PFSK-1 (cell line): ENCODE results near the gene COPA.

Experiments used
- FOXP2 ChIP-seq: optimal IDR thresholded peaks from 2 replicates; pipeline ENCODE3; 2011; ENCODE audit warnings: borderline replicate concordance, control low read depth, inconsistent platforms; ENCODE audit not compliant: insufficient read depth; ENCODE audit errors: extremely low read length, extremely low read depth
- POLR2AphosphoS5 ChIP-seq: IDR thresholded peaks from 2 replicates; pipeline ENCODE4 v1.6.1; 2012; ENCODE audit warnings: low read depth, mild to moderate bottlenecking, control low read depth, low read length, moderate library complexity
- REST ChIP-seq, 2 experiments: IDR thresholded peaks; 2 replicates each; pipeline versions ENCODE4 v1.6.1 to v1.8.0; 2011 to 2012; ENCODE audit warnings: low read depth in 2 of 2, low read length in 2 of 2, control low read depth in 1 of 2, inconsistent platforms in 1 of 2, mild to moderate bottlenecking in 1 of 2, moderate library complexity in 1 of 2; ENCODE audit not compliant: insufficient read depth in 1 of 2
- SIN3A ChIP-seq: IDR thresholded peaks from 2 replicates; pipeline ENCODE4 v1.6.1; 2012; ENCODE audit warnings: mild to moderate bottlenecking, low read length, moderate library complexity, borderline replicate concordance; ENCODE audit not compliant: insufficient read depth
- TAF1 ChIP-seq: IDR thresholded peaks from 2 replicates; pipeline ENCODE4 v1.6.1; 2012; ENCODE audit warnings: low read length, control low read depth, borderline replicate concordance; ENCODE audit not compliant: insufficient read depth

The COPA gene

GRCh38 chr1:160357286-160358002, 14.4 kb upstream of the COPA start:
- TF ChIP-seq SIN3A: no peak
- no peak for TF ChIP-seq TAF1
- TF ChIP-seq POLR2AphosphoS5: no peak
- TF ChIP-seq FOXP2: no peak
- TF ChIP-seq REST (IDR thresholded peaks at IDR 0.05; ENCODE audit: insufficient read depth in 1 of 2, low read depth in 2 of 2, low read length in 2 of 2): no peak

- TF ChIP-seq POLR2AphosphoS5 (no peak), SIN3A (no peak), TAF1 (no peak), FOXP2 (no peak), REST (IDR thresholded peaks at IDR 0.05; ENCODE audit: insufficient read depth in 1 of 2, low read depth in 2 of 2, low read length in 2 of 2) (no peak)
Observed at GRCh38 chr1:160354388-160354985, 11.4 kb upstream of the COPA start.

GRCh38 chr1:160353223-160353622, 10.2 kb upstream of the COPA start:
- TF ChIP-seq SIN3A (no peak), POLR2AphosphoS5 (no peak), FOXP2 (no peak), REST (IDR thresholded peaks at IDR 0.05; ENCODE audit: insufficient read depth in 1 of 2, low read depth in 2 of 2, low read length in 2 of 2) (no peak), TAF1 (no peak)

GRCh38 chr1:160352555-160352954, 9.5 kb upstream of the COPA start:
- TF ChIP-seq REST (IDR thresholded peaks at IDR 0.05; ENCODE audit: insufficient read depth in 1 of 2, low read depth in 2 of 2, low read length in 2 of 2) (no peak), POLR2AphosphoS5 (no peak), FOXP2 (no peak), SIN3A (no peak), TAF1 (no peak)
